WTC11 (cell line): Measurements from ENCODE around the gene LRMDA. TPM values are rescaled to one million over a fixed set of nuclear protein-coding genes. Genes with fewer than 3 reads are reported as not detected.

ENCODE experiments used
- ATAC-seq: fragments of 200-7000 bp; cut with Tn5 transposase; 2 replicates; pipeline ENCODE4 v1.10.0; 2021; ENCODE audit warnings: mild to moderate bottlenecking, moderate library complexity
- CTCF ChIA-PET: fragments of 300-600 bp; sonication (Branson Sonifier 250); formaldehyde crosslinking; loops from one replicate; lab custom pipeline; 2021; ENCODE audit warnings: antibody characterized with exemption; lab: Charles Lee
- POLR2A ChIA-PET: fragments of 350-600 bp; sonication (Branson Sonifier 250); formaldehyde crosslinking; loops from one replicate; lab custom pipeline; 2021; ENCODE audit warnings: antibody characterized with exemption; lab: Charles Lee
- DNase-seq: peaks from one replicate; pipeline ENCODE4 v3.0.0; 2021; ENCODE audit warnings: low spot score
- H3K27ac Mint-ChIP-seq: 2 replicates; pipeline ENCODE4 v1.8.0; 2021; ENCODE audit warnings: mixed read lengths
- H3K27me3 Mint-ChIP-seq: 2 replicates; pipeline ENCODE4 v1.8.0; 2021; ENCODE audit warnings: low read depth, mild to moderate bottlenecking, moderate library complexity, mixed read lengths
- H3K36me3 Mint-ChIP-seq: 2 replicates; pipeline ENCODE4 v1.8.0; 2021; ENCODE audit warnings: mixed read lengths
- H3K4me1 Mint-ChIP-seq: 2 replicates; pipeline ENCODE4 v1.8.0; 2022; ENCODE audit warnings: mixed read lengths
- H3K4me3 Mint-ChIP-seq: 2 replicates; pipeline ENCODE4 v1.8.0; 2021; ENCODE audit warnings: mild to moderate bottlenecking, moderate library complexity, mixed read lengths
- H3K9me3 Mint-ChIP-seq: 2 replicates; pipeline ENCODE4 v1.8.0; 2021; ENCODE audit warnings: mixed read lengths
- AFF4 ChIP-seq: sonication (generic); formaldehyde crosslinking; IDR thresholded peaks from 2 replicates; pipeline ENCODE4 v1.8.1; 2023; ENCODE audit warnings: mild to moderate bottlenecking, missing genetic modification reagents, borderline replicate concordance
- AR ChIP-seq: fragments of 250-450 bp; sonication (Bioruptor Pico); IDR thresholded peaks from 2 replicates; pipeline ENCODE4 v1.9.0; 2021; ENCODE audit warnings: mild to moderate bottlenecking
- CBFB ChIP-seq: sonication (generic); formaldehyde crosslinking; IDR thresholded peaks from 2 replicates; pipeline ENCODE4 v1.8.1; 2022; ENCODE audit warnings: mild to moderate bottlenecking, low read depth, missing genetic modification reagents
- E2F1 ChIP-seq: sonication (generic); formaldehyde crosslinking; IDR thresholded peaks from 2 replicates; pipeline ENCODE4 v1.8.0; 2022; ENCODE audit warnings: mild to moderate bottlenecking, missing genetic modification reagents
- GRHL2 ChIP-seq: fragments of 250-450 bp; sonication (Bioruptor Pico); IDR thresholded peaks from 2 replicates; pipeline ENCODE4 v1.8.0; 2022; ENCODE audit warnings: mild to moderate bottlenecking, moderate library complexity; ENCODE audit not compliant: insufficient replicate concordance, severe bottlenecking
- GTF2I ChIP-seq: fragments of 250-450 bp; sonication (Bioruptor Pico); conservative IDR thresholded peaks from 2 replicates; pipeline ENCODE4 v1.4.0; 2021; ENCODE audit warnings: mild to moderate bottlenecking
- HMGXB4 ChIP-seq: sonication (generic); formaldehyde crosslinking; IDR thresholded peaks from 2 replicates; pipeline ENCODE4 v1.8.1; 2023; ENCODE audit warnings: mild to moderate bottlenecking, moderate library complexity, missing genetic modification reagents
- NFE2L1 ChIP-seq: sonication (generic); formaldehyde crosslinking; IDR thresholded peaks from 2 replicates; pipeline ENCODE4 v1.8.1; 2023; ENCODE audit warnings: missing genetic modification reagents
- PRDM15 ChIP-seq: sonication (generic); formaldehyde crosslinking; IDR thresholded peaks from 2 replicates; pipeline ENCODE4 v1.8.0; 2022; ENCODE audit warnings: missing genetic modification reagents
- SMAD3 ChIP-seq: sonication (generic); formaldehyde crosslinking; IDR thresholded peaks from 2 replicates; pipeline ENCODE4 v1.8.0; 2022; ENCODE audit warnings: missing genetic modification reagents, mild to moderate bottlenecking, borderline replicate concordance
- ZNF219 ChIP-seq: sonication (generic); formaldehyde crosslinking; IDR thresholded peaks from 2 replicates; pipeline ENCODE4 v1.8.0; 2023; ENCODE audit warnings: missing genetic modification reagents, mild to moderate bottlenecking, borderline replicate concordance
- ZNF425 ChIP-seq: fragments of 250-450 bp; sonication (Bioruptor Pico); conservative IDR thresholded peaks from 2 replicates; pipeline ENCODE4 v1.9.0; 2021; ENCODE audit warnings: mild to moderate bottlenecking
- ZNF512 ChIP-seq: sonication (generic); formaldehyde crosslinking; IDR thresholded peaks from 2 replicates; pipeline ENCODE4 v1.8.1; 2022; ENCODE audit warnings: missing genetic modification reagents, borderline replicate concordance
- total RNA-seq: library from RNA; stranded (reverse); gene quantifications from 3 replicates; pipeline ENCODE4 v1.2.3, GENCODE V29; 2021

LRMDA gene
- total RNA-seq, 1 experiment from 2014 or later = 0.92 TPM

- no peak for TF ChIP-seq PRDM15 (CRISPR knock-in tag)
- TF ChIP-seq HMGXB4 (CRISPR knock-in tag) = no peak
- TF ChIP-seq ZNF512 = no peak
- no peak for TF ChIP-seq E2F1 (CRISPR knock-in tag)
Measured at GRCh38 chr10:75648854-75649253, 217.4 kb downstream of the LRMDA start (continued).

- no peak for DNase-seq
- Mint-ChIP-seq H3K27ac (no peak overlapping the region), H3K4me1 (peaks cover 2% of the 10 kb centered on the region; the same call in 1 of the 2 replicates), H3K4me3 (no peak overlapping the region), H3K27me3 (peaks cover 54% of the 10 kb centered on the region), H3K36me3 (no peaks in the 10 kb centered on the region), H3K9me3 (no peaks in the 10 kb centered on the region)
- ChIA-PET CTCF (no interaction called here), POLR2A (no interaction called here)
- no peak for ATAC-seq
- no peak for TF ChIP-seq ZNF425 (CRISPR knock-in tag)
- TF ChIP-seq AFF4 (CRISPR knock-in tag) = no peak
- TF ChIP-seq AR (CRISPR knock-in tag) = no peak
- TF ChIP-seq CBFB (CRISPR knock-in tag) = no peak
- TF ChIP-seq SMAD3 (CRISPR knock-in tag) = no peak
- no peak for TF ChIP-seq NFE2L1 (CRISPR knock-in tag)
- no peak for TF ChIP-seq GTF2I (CRISPR knock-in tag)
- no peak for TF ChIP-seq GRHL2 (CRISPR knock-in tag)
- no peak for TF ChIP-seq ZNF219 (CRISPR knock-in tag)
Measured at GRCh38 chr10:75649466-75649865, 218.0 kb downstream of the LRMDA start.
